HepG2 (cell line): ENCODE results near the gene RAC3. TPM values are rescaled to one million over a fixed set of nuclear protein-coding genes. Genes with fewer than 3 reads are reported as not detected.

Experiments used
- ARID2 ChIP-seq: sonication (generic); formaldehyde crosslinking; IDR thresholded peaks from 2 replicates; pipeline ENCODE4 v1.8.1; 2022; ENCODE audit warnings: mild to moderate bottlenecking, missing genetic modification reagents, borderline replicate concordance
- ARNT2 ChIP-seq: sonication (generic); formaldehyde crosslinking; IDR thresholded peaks from 2 replicates; pipeline ENCODE4 v1.8.0; 2022; ENCODE audit warnings: mild to moderate bottlenecking, low read depth, missing genetic modification reagents, moderate library complexity
- ATF3 ChIP-seq: sonication (generic); formaldehyde crosslinking; IDR thresholded peaks from 2 replicates; pipeline ENCODE4 v1.4.0; 2020; ENCODE audit warnings: missing genetic modification reagents
- ATRX ChIP-seq: sonication (generic); formaldehyde crosslinking; IDR thresholded peaks from 2 replicates; pipeline ENCODE4 v1.4.0; 2020; ENCODE audit warnings: missing genetic modification reagents, borderline replicate concordance
- ELF1 ChIP-seq: sonication (generic); formaldehyde crosslinking; IDR thresholded peaks from 2 replicates; pipeline ENCODE4 v1.4.0; 2020; ENCODE audit warnings: missing genetic modification reagents
- ELF4 ChIP-seq: sonication (generic); formaldehyde crosslinking; IDR thresholded peaks from 2 replicates; pipeline ENCODE4 v1.5.0; 2020; ENCODE audit warnings: missing genetic modification reagents, mild to moderate bottlenecking, moderate library complexity, borderline replicate concordance
- ERF ChIP-seq: IDR thresholded peaks from 2 replicates; pipeline ENCODE4 v1.6.1; 2018; ENCODE audit warnings: missing biosample characterization, missing genetic modification reagents
- ETV5 ChIP-seq: IDR thresholded peaks from 2 replicates; pipeline ENCODE4 v1.6.1; 2018; ENCODE audit warnings: missing biosample characterization, missing genetic modification reagents, inconsistent platforms, borderline replicate concordance
- FOXA1 ChIP-seq, 2 experiments: fragments of 450-650 bp in 1 of 2; sonication (generic) in 1 of 2; formaldehyde crosslinking in 1 of 2; IDR thresholded peaks; 2 replicates each; pipeline versions ENCODE4 v1.4.0 to v1.6.1; 2016 to 2020; ENCODE audit warnings: missing genetic modification reagents in 1 of 2
- GTF3A ChIP-seq: sonication (generic); formaldehyde crosslinking; conservative IDR thresholded peaks from 2 replicates; pipeline ENCODE4 v1.4.0; 2020; ENCODE audit warnings: mild to moderate bottlenecking, missing genetic modification reagents
- HDAC6 ChIP-seq: fragments of 200-600 bp; sonication (generic); IDR thresholded peaks from 2 replicates; pipeline ENCODE4 v1.7.0; 2017; ENCODE audit warnings: mild to moderate bottlenecking, antibody characterized with exemption, low read length, low read depth
- KDM6A ChIP-seq: IDR thresholded peaks from 2 replicates; pipeline ENCODE4 v1.6.1; 2016; ENCODE audit warnings: low read depth
- MEIS2 ChIP-seq: sonication (generic); formaldehyde crosslinking; IDR thresholded peaks from 2 replicates; pipeline ENCODE4 v1.9.0; 2021; ENCODE audit warnings: mild to moderate bottlenecking, missing genetic modification reagents
- NFATC3 ChIP-seq: sonication (generic); formaldehyde crosslinking; IDR thresholded peaks from 2 replicates; pipeline ENCODE4 v1.5.1; 2020; ENCODE audit warnings: mild to moderate bottlenecking, missing genetic modification reagents
- NR2F6 ChIP-seq, 2 experiments: IDR thresholded peaks; 2 replicates each; pipeline ENCODE4 v1.6.1; 2016; ENCODE audit warnings: antibody characterized with exemption in 1 of 2, mild to moderate bottlenecking in 1 of 2
- RFXANK ChIP-seq: IDR thresholded peaks from 2 replicates; pipeline ENCODE4 v1.6.1; 2016
- SRF ChIP-seq: IDR thresholded peaks from 2 replicates; pipeline ENCODE4 v1.6.1; 2011; ENCODE audit warnings: mild to moderate bottlenecking, low read depth, low read length, moderate library complexity
- SRSF9 ChIP-seq: fragments of 200-400 bp; formaldehyde crosslinking; IDR thresholded peaks from 2 replicates; pipeline ENCODE4 v1.6.1; 2018; ENCODE audit warnings: borderline replicate concordance, mild to moderate bottlenecking, low read depth, low read length; ENCODE audit not compliant: insufficient read depth, poor library complexity, severe bottlenecking
- THRA ChIP-seq: sonication (generic); formaldehyde crosslinking; IDR thresholded peaks from 2 replicates; pipeline ENCODE4 v1.4.0; 2020; ENCODE audit warnings: missing genetic modification reagents, borderline replicate concordance
- YEATS2 ChIP-seq: sonication (generic); formaldehyde crosslinking; IDR thresholded peaks from 2 replicates; pipeline ENCODE4 v1.4.0; 2020; ENCODE audit warnings: missing genetic modification reagents, borderline replicate concordance
- ZNF251 ChIP-seq: sonication (generic); formaldehyde crosslinking; IDR thresholded peaks from 2 replicates; pipeline ENCODE4 v1.9.0; 2021; ENCODE audit warnings: mild to moderate bottlenecking, missing genetic modification reagents
- ZNF367 ChIP-seq: sonication (generic); formaldehyde crosslinking; IDR thresholded peaks from 2 replicates; pipeline ENCODE4 v1.4.0; 2020; ENCODE audit warnings: missing genetic modification reagents, borderline replicate concordance
- ZNF569 ChIP-seq: sonication (generic); formaldehyde crosslinking; IDR thresholded peaks from 2 replicates; pipeline ENCODE4 v1.5.0; 2020; ENCODE audit warnings: mild to moderate bottlenecking, missing genetic modification reagents, moderate library complexity, borderline replicate concordance
- ZNF704 ChIP-seq: sonication (generic); formaldehyde crosslinking; IDR thresholded peaks from 2 replicates; pipeline ENCODE4 v1.8.1; 2023; ENCODE audit warnings: mild to moderate bottlenecking, inconsistent platforms, moderate library complexity, missing genetic modification reagents, borderline replicate concordance
- ZNF773 ChIP-seq: sonication (generic); formaldehyde crosslinking; IDR thresholded peaks from 2 replicates; pipeline ENCODE4 v1.4.0; 2020; ENCODE audit warnings: missing genetic modification reagents, borderline replicate concordance
- ZSCAN9 ChIP-seq: IDR thresholded peaks from 2 replicates; pipeline ENCODE4 v1.6.1; 2016; ENCODE audit warnings: borderline replicate concordance
- polyA plus RNA-seq, 8 experiments: library from polyadenylated mRNA; depleted of rRNA in 3 of 8; stranded (reverse) in 7 of 8; unstranded in 1 of 8; fragments of >200 nt; fragmentation: Illumina TruSeq in 4 of 8; extraction: Trizol in 4 of 8; gene quantifications; 2 replicates each; pipeline versions ENCODE4 v1.2.1 to v1.2.3, GENCODE V29; 2011 to 2016; ENCODE audit warnings: low read depth in 4 of 8, missing spikeins in 1 of 8, mixed read lengths in 1 of 8; ENCODE audit not compliant: insufficient read depth in 1 of 8
- total RNA-seq, 5 experiments: library from RNA; depleted of rRNA; stranded (reverse); fragments of >200 nt; fragmentation: Illumina TruSeq; extraction: Trizol; gene quantifications; 2 replicates each; pipeline ENCODE4 v1.2.3, GENCODE V29; 2016; ENCODE audit warnings: low read depth in 1 of 5
- TF ChIP-seq, protein P1 (sequence below): sonication (generic); formaldehyde crosslinking; IDR thresholded peaks from 2 replicates; pipeline ENCODE4 v1.4.0; 2020; ENCODE audit warnings: missing genetic modification reagents

RAC3 gene
- total and polyA plus RNA-seq, 2 of the 13 experiments (the other 11 are each of a cell fraction or from before 2014, with no cell fraction given) = 10.5 to 21.3 TPM

DNA sequence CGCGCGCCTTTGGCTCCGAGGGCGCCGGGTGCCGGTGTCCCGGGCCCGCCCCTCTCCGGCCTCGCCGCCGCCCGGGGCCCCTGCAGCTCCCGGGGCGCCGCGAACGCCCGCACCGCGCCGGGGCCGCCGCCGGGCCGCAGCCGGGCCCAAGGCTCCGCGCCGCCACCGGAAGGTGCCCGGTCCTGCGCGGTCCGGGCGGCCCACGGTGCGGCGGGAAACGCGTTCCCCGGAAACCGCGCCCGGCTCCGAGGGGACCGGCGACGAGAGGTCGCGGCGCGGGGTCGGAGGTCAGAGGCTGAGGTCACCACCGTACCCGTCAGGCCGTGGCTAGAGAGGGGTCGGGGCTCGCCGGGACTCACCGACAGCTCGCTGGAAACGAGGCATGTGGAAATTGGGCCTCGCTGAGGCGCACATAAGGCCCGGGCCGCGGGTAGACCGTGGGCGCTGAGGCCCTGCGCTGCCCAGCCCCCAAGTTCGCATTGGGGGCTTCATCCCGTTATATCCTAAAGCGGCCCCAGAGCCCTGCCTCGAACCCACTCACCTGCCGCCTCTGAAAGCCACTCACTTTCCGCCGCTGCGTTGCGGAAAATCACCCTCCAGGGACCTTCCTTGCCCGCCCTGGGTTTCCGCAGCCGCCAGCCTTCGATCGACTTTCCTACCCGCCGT lies 34.3 kb downstream of the RAC3 start, which contains the start of gene DUS1L (continued):
- TF ChIP-seq MEIS2 (peak; percentile 93), NR2F6 (IDR thresholded peaks at IDR 0.05) (peak; percentile 96), NR2F6 (CRISPR knock-in tag; IDR thresholded peaks at IDR 0.05) (peak; percentile 100), HDAC6 (no peak), ZNF251 (peak; percentile 94; the same call in 1 of the 2 replicates), RFXANK (peak; percentile 73; the same call in 1 of the 2 replicates), NFATC3 (peak; percentile 87), ATRX (CRISPR knock-in tag) (no peak), FOXA1 (IDR thresholded peaks at IDR 0.05) (no peak), FOXA1 (CRISPR knock-in tag; IDR thresholded peaks at IDR 0.05) (peak; percentile 71), ZSCAN9 (CRISPR knock-in tag) (peak; percentile 58; the same call in 1 of the 2 replicates), ARNT2 (CRISPR knock-in tag) (peak; percentile 85; the same call in 1 of the 2 replicates), GTF3A (0 out of 2 replicates have a peak, but pooled peaks have one; percentile 67), ZNF367 (CRISPR knock-in tag) (0 out of 2 replicates have a peak, but pooled peaks have one; percentile 53), ELF4 (CRISPR knock-in tag) (no peak), KDM6A (CRISPR knock-in tag) (no peak), SRF (peak; percentile 80; the same call in 1 of the 2 replicates), THRA (CRISPR knock-in tag) (peak; percentile 87), YEATS2 (CRISPR knock-in tag) (peak; percentile 94), ELF1 (peak; percentile 35; the same call in 1 of the 2 replicates), ZNF704 (CRISPR knock-in tag) (no peak), ZNF569 (CRISPR knock-in tag) (no peak), ARID2 (CRISPR knock-in tag) (no peak), ATF3 (peak; percentile 90), ETV5 (peak; percentile 83), SRSF9 (no peak), ZNF773 (CRISPR knock-in tag) (no peak; the same call in 1 of the 2 replicates), ERF (CRISPR knock-in tag) (peak; percentile 96)
- TF ChIP-seq, protein P1, sequence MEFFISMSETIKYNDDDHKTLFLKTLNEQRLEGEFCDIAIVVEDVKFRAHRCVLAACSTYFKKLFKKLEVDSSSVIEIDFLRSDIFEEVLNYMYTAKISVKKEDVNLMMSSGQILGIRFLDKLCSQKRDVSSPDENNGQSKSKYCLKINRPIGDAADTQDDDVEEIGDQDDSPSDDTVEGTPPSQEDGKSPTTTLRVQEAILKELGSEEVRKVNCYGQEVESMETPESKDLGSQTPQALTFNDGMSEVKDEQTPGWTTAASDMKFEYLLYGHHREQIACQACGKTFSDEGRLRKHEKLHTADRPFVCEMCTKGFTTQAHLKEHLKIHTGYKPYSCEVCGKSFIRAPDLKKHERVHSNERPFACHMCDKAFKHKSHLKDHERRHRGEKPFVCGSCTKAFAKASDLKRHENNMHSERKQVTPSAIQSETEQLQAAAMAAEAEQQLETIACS (CRISPR knock-in tag) = peak; percentile 68
